Measurements from ENCODE around the gene FLT1.
A peak's percentile ranks its signal among the peaks of the same experiment; 100 is the strongest.

FLT1 gene

GRCh38 chr13:28475916-28476725 is 18.8 kb downstream of the FLT1 start:
- no peak overlapping the region for H3K4me3 ChIP-seq (ENCODE audit: low read length)
- no peak for TF ChIP-seq CTCF (IDR thresholded peaks at IDR 0.05; ENCODE audit: insufficient read depth, low read depth, low read length, missing control alignments)
- peak; percentile 86 for DNase-seq (ENCODE audit: low read depth)

- H3K4me3 ChIP-seq (ENCODE audit: low read length) = no peak overlapping the region
- TF ChIP-seq CTCF (IDR thresholded peaks at IDR 0.05; ENCODE audit: insufficient read depth, low read depth, low read length, missing control alignments) = no peak
- DNase-seq (ENCODE audit: low read depth) = peak; percentile 29
Observed at GRCh38 chr13:28474491-28475134, 20.3 kb downstream of the FLT1 start.

- no peak for TF ChIP-seq CTCF (IDR thresholded peaks at IDR 0.05; ENCODE audit: insufficient read depth, low read depth, low read length, missing control alignments)
- no peak overlapping the region for H3K4me3 ChIP-seq (ENCODE audit: low read length)
- no peak for DNase-seq (ENCODE audit: low read depth)
Observed at GRCh38 chr13:28473044-28473443, 21.9 kb downstream of the FLT1 start.

- no peak for DNase-seq (ENCODE audit: low read depth)
- H3K4me3 ChIP-seq (ENCODE audit: low read length) = no peak overlapping the region
Observed at GRCh38 chr13:28471421-28471820, 23.5 kb downstream of the FLT1 start.

GRCh38 chr13:28470296-28470695 is 24.6 kb downstream of the FLT1 start:
- no peak overlapping the region for H3K4me3 ChIP-seq (ENCODE audit: low read length)
- no peak for DNase-seq (ENCODE audit: low read depth)
- TF ChIP-seq CTCF (IDR thresholded peaks at IDR 0.05; ENCODE audit: insufficient read depth, low read depth, low read length, missing control alignments) = no peak

More at GRCh38 chr13:28471421-28471820, 23.5 kb downstream of the FLT1 start:
- no peak for TF ChIP-seq CTCF (IDR thresholded peaks at IDR 0.05; ENCODE audit: insufficient read depth, low read depth, low read length, missing control alignments)

- no peak overlapping the region for H3K4me3 ChIP-seq (ENCODE audit: low read length)
- DNase-seq (ENCODE audit: low read depth) = no peak
- no peak for TF ChIP-seq CTCF (IDR thresholded peaks at IDR 0.05; ENCODE audit: insufficient read depth, low read depth, low read length, missing control alignments)
Observed at GRCh38 chr13:28469316-28469715, 25.6 kb downstream of the FLT1 start.

Data from epithelial cell of esophagus (primary cell).